ENCODE results near the gene SLCO2A1.

The SLCO2A1 gene

GRCh38 chr3:133914839-133915600 is 114.7 kb downstream of the SLCO2A1 start:
- DNase-seq (ENCODE audit: low read depth in 3 of 3, low spot score in 1 of 3) = no peak

- no peak for DNase-seq (ENCODE audit: low read depth in 3 of 3, low spot score in 1 of 3)
Measured at GRCh38 chr3:133910422-133910821, 119.3 kb downstream of the SLCO2A1 start.

GRCh38 chr3:133905376-133905775 is 124.3 kb downstream of the SLCO2A1 start:
- no peak for DNase-seq (ENCODE audit: low read depth in 3 of 3, low spot score in 1 of 3)

GRCh38 chr3:133901847-133902246 is 127.9 kb downstream of the SLCO2A1 start:
- no peak for DNase-seq (ENCODE audit: low read depth in 3 of 3, low spot score in 1 of 3)

- DNase-seq (ENCODE audit: low read depth in 3 of 3, low spot score in 1 of 3) = no peak
Measured at GRCh38 chr3:133901083-133901482, 128.6 kb downstream of the SLCO2A1 start.

- no peak for DNase-seq (ENCODE audit: low read depth in 3 of 3, low spot score in 1 of 3)
Measured at GRCh38 chr3:133899311-133899710, 130.4 kb downstream of the SLCO2A1 start.

- DNase-seq (ENCODE audit: low read depth in 3 of 3, low spot score in 1 of 3) = no peak
Measured at GRCh38 chr3:133897547-133897946, 132.2 kb downstream of the SLCO2A1 start.

- no peak for DNase-seq (ENCODE audit: low read depth in 3 of 3, low spot score in 1 of 3)
Measured at GRCh38 chr3:133896002-133896761, 133.5 kb downstream of the SLCO2A1 start.

GRCh38 chr3:133895208-133896001 is 134.3 kb downstream of the SLCO2A1 start, which contains the start of gene RAB6B:
TSS of gene RAB6B (minus strand) at chr3:133895882. CDS start at chr3:133895466, 416 bp downstream.
- DNase-seq (ENCODE audit: low read depth in 3 of 3, low spot score in 1 of 3) = no peak

GRCh38 chr3:133894353-133895207 is 135.1 kb downstream of the SLCO2A1 start:
- DNase-seq (ENCODE audit: low read depth in 3 of 3, low spot score in 1 of 3) = no peak

- DNase-seq (ENCODE audit: low read depth in 3 of 3, low spot score in 1 of 3) = no peak
Measured at GRCh38 chr3:133893683-133894352, 135.9 kb downstream of the SLCO2A1 start.

- no peak for DNase-seq (ENCODE audit: low read depth in 3 of 3, low spot score in 1 of 3)
Measured at GRCh38 chr3:133892541-133893231, 137.0 kb downstream of the SLCO2A1 start.

- DNase-seq (ENCODE audit: low read depth in 3 of 3, low spot score in 1 of 3) = no peak
Measured at GRCh38 chr3:133891662-133892378, 137.9 kb downstream of the SLCO2A1 start.

GRCh38 chr3:133890972-133891644 is 138.6 kb downstream of the SLCO2A1 start:
- no peak for DNase-seq (ENCODE audit: low read depth in 3 of 3, low spot score in 1 of 3)

GRCh38 chr3:133890037-133890436 is 139.7 kb downstream of the SLCO2A1 start:
- DNase-seq (ENCODE audit: low read depth in 3 of 3, low spot score in 1 of 3) = no peak

- DNase-seq (ENCODE audit: low read depth in 3 of 3, low spot score in 1 of 3) = no peak
Measured at GRCh38 chr3:133888726-133889340, 140.9 kb downstream of the SLCO2A1 start.

GRCh38 chr3:133887803-133888703 is 141.7 kb downstream of the SLCO2A1 start:
- no peak for DNase-seq (ENCODE audit: low read depth in 3 of 3, low spot score in 1 of 3)

Data from stimulated activated CD4-positive, alpha-beta T cell treated with anti-CD3 and anti-CD28 coated beads, TNF-alpha, amount 100 ng/mL, for 1 hour (primary cell).